GM12865 (cell line): ENCODE measurements around the gene ZNF93.
"Not testable (repeated sequence)": the region's sequence is repeated elsewhere in the genome, so short reads cannot be mapped to it uniquely, and the experiment has no call there.

Experiments
- DNase-seq: peaks from one replicate; pipeline ENCODE4 v3.0.0; 2010; ENCODE audit warnings: low read depth
- H3K4me3 ChIP-seq: 2 replicates; pipeline ENCODE4 v1.5.1; 2011; ENCODE audit warnings: mild to moderate bottlenecking, low read depth, low read length, control low read depth
- TF ChIP-seq, protein P1 (sequence below): IDR thresholded peaks from 2 replicates; pipeline ENCODE4 v1.5.1; 2011; ENCODE audit warnings: low read length, control low read depth, low read depth, inconsistent platforms; ENCODE audit not compliant: insufficient read depth; ENCODE audit errors: missing control alignments

The ZNF93 gene

DNA sequence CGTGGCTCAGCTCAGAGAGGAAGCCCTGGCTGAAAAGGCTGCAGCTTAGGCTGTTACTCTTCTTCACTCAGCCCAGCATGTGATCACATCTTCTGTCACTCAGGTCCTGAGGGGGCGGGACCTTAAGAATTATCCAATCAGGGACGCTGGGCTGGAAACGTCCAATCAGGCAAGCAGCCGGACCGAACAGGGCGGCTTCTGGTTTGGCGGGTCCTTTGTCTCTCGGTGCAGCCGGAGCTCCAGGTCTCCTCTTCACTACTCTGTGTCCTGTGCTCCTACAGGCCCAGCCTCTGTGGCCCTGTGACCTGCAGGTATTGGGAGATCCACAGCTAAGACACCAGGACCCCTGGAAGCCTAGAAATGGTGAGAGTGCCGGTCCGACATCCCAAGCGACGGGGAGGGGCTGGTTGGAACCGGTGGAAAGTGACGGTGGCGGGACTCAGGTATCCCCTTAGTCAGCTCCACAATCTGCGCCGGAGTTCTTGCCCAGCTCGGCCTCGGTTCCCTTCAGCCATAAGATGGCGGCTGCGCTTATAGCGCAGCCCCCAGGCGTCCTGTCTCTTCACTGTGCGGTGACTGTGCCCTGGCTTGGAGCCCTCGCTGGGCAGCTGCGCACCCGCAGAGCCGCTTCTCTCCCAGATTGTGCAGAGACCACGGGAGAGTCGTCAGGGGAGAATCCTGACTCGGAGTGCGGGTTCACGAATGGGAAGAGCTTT, at the start of gene ZNF93:
Gene ZNF93, plus strand, starts transcription at position 218 of the 716 bp plus-strand sequence. Its CDS starts 143 bp downstream, at position 361.
- DNase-seq: peak; percentile 96
- TF ChIP-seq, protein P1, sequence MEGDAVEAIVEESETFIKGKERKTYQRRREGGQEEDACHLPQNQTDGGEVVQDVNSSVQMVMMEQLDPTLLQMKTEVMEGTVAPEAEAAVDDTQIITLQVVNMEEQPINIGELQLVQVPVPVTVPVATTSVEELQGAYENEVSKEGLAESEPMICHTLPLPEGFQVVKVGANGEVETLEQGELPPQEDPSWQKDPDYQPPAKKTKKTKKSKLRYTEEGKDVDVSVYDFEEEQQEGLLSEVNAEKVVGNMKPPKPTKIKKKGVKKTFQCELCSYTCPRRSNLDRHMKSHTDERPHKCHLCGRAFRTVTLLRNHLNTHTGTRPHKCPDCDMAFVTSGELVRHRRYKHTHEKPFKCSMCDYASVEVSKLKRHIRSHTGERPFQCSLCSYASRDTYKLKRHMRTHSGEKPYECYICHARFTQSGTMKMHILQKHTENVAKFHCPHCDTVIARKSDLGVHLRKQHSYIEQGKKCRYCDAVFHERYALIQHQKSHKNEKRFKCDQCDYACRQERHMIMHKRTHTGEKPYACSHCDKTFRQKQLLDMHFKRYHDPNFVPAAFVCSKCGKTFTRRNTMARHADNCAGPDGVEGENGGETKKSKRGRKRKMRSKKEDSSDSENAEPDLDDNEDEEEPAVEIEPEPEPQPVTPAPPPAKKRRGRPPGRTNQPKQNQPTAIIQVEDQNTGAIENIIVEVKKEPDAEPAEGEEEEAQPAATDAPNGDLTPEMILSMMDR: no peak
- peak within 1 kb of the TSS; percentile 66 for H3K4me3 ChIP-seq

DNA sequence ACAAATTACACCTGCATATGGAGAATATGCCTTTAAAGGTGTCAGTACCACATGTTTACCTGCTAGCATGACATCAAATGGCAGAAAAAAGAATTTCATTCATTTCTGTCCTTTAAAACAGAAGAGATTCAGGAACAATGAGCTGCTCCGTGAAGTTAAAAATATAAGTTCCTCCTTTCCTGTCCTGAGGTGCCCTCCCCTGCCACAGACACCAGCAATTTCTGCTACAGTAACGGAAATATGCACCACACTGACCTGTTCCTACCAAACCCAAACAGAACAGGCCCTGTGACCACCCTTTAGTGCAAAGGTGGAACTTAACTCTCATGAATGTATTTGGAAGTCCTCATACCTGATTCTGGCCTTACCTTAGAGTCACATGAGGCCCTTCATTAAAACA, 49.0 kb upstream of the ZNF93 start:
- not testable (repeated sequence) for H3K4me3 ChIP-seq, DNase-seq

DNA sequence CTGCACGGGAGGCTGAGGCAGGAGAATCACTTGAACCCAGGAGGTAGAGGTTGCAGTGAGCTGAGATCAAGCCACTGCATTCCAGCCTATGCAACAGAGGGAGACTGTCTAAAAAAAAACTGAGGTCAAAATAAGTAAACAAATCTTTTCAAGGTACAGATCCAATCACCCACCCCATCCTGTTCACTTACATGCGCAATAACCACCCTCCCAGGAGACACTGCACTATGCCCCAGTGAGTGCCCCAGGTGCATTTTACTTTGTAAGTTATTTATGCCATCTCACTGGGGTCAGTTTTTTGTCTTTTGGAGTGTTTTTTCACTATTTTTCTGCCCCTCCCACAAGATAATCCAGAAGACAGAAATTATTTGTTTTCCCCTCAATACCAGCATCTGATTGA, 42.0 kb upstream of the ZNF93 start:
- no peak for DNase-seq
- H3K4me3 ChIP-seq: no peak overlapping the region
- TF ChIP-seq, protein P1: no peak

DNA sequence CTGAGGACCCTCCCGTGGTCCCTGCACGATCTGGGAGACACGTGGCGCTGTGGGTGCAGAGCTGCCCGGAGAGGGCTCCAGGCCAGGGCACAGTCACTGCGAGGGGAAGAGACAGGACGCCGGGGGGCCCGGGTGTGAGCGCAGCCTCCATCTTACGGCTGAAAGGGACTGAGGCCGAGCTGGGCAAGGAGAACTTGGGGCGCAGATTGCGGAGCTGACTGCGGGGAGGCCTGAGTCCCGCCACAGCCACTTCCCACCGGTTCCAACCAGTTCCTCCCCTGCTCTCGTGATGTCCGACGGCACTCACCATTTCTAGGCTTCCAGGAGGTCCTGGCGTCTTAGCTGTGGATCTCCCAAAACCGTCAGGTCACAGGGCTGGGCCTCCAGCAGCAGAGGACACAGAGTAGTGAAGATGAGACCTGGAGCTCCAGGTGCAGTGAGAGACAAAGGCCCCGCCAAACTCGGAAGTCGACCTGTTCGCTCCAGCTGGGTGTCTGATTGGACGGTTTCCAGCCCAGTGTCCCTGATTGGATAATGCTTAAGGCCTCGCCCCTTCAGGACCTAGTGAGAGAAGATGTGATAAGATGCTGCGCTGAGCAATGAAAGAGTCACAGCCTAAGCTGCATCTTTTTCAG, 39.9 kb upstream of the ZNF93 start:
- TF ChIP-seq, protein P1: no peak
- no peak overlapping the region for H3K4me3 ChIP-seq
- DNase-seq: no peak

DNA sequence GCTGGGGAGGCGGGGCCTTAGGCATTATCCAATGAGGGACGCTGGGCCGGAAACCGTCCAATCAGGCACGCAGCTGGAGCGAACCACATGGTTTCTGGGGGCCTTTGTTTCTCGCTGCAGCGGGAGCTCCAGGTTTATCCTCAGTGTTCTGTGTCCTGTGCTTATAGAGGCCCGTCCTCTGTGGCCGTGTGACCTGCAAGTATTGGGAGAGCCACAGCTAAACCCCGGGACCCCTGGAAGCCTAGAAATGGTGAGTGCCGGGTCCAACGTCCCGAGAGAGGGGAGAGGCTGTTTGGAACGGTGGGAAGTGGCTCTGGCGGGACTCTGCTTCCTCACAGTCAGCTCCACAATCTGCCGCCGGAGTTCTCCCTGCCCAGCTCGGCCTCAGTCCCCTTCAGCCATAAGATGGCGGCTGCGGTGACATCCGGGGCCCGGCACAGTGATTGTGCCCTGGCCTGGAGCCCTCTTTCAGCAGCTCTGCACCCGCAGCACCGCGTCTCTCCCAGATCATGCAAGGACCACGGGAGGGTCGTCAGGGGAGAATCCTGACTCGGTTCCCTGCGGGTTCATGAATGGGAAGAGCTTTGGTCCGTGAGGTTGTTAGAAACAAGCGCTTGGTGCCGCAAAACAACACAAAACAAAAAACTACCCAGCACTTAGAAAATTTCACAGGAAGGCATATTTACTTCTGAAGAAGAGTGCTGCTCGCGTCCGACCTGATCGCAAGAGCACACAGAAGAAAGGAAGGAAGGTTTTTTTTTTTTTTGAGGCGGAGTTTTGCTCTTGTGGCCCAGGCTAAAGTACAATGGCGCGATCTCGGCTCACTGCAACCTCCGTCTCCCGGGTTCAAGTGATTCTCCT, 34.8 kb upstream of the ZNF93 start, which contains the start of gene ZNF253:
Gene ZNF253, plus strand, starts transcription at position 133 of the 861 bp plus-strand sequence. Its CDS starts 115 bp downstream, at position 248.
- TF ChIP-seq, protein P1: no peak
- peak within 1 kb of the TSS; percentile 87 for H3K4me3 ChIP-seq
- DNase-seq: peak; percentile 97

DNA sequence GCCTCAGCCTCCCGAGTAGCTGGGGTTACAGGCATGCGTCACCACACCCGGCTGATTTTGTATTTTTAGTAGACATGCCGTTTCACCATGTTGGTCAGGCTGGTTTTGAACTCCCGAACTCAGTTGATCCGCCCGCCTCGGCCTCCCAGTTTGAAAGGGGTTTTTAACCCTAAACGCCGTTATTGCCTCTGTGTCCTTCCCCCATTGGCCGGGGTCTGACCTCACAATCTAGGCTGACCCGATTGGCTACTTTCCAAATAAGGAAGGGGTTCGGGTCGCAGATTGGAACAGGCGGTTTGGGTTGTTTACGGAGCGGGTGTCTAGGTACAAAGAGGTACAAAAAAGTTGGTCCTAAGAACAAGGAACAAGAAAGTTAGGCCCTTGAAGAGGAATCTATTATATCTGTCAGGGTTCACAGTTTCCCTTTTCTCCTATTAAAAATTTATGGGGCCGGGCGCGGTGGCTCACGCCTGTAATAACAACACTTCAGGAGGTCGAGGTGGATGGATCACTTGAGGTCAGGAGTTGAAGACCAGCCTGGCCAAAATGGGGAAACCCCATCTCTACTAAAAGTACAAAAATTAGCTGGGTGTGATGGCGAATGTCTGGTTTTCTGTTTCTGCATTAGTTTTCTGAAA, 34.0 kb upstream of the ZNF93 start:
- TF ChIP-seq, protein P1: no peak
- peak; percentile 75 for DNase-seq
- peak overlapping the region; percentile 87 for H3K4me3 ChIP-seq

DNA sequence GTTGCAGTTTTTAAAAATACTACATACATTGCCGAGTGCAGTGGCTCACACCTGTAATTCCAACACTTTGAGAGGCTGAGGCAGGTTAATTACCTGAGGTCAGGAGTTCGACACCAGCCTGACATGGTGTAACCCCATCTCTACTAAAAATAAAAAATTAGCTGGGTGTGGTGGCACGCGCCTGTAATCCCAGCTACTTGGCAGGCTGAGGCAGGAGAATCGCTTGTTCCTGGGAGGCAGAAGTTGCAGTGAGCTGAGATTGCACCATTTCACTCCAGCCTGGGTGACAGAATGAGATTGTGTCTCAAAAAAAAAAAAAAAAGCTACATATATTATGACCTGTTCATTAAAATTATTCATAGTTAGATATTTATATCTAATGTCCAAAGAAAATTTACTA, 30.7 kb upstream of the ZNF93 start:
- DNase-seq: not testable (repeated sequence)

More for the DNA sequence above, 30.7 kb upstream of the ZNF93 start:
- not testable (repeated sequence) for H3K4me3 ChIP-seq
